ENCODE data around the gene LAMTOR1.

DNA sequence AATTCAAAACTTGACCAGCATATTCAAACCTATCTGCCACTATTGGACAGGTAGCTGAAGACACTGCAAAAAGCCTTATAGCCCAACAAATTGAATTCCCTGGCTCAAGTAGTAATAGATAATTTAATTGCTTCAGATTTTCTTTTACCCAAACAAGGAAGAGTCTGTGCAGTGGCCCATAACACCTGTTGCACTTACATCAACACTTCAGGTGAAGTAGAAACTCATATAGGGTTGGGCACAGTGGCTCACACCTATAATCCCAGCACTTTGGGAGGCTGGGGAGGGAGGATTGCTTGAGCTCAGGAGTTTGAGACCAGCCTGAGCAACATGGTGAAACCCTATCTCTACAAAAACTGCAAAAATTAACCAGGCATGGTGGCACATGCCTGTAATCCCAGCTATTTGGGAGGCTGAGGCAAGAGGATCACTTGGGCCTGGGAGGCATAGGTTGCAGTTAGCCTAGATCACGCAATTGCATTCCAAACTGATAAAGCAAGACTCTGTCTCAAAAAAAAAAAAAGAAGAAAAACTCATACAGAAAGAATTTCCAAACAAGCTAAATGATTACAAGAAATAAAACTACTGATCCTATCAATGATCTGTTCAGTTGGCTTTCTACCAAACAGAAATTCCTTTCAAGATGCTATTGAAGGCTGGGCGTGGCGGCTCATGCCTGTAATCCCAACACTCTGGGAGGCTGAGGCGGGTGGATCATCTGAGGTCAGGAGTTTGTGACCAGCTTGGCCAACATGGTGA, 41.9 kb upstream of the LAMTOR1 start:
- TF ChIP-seq, protein P1, sequence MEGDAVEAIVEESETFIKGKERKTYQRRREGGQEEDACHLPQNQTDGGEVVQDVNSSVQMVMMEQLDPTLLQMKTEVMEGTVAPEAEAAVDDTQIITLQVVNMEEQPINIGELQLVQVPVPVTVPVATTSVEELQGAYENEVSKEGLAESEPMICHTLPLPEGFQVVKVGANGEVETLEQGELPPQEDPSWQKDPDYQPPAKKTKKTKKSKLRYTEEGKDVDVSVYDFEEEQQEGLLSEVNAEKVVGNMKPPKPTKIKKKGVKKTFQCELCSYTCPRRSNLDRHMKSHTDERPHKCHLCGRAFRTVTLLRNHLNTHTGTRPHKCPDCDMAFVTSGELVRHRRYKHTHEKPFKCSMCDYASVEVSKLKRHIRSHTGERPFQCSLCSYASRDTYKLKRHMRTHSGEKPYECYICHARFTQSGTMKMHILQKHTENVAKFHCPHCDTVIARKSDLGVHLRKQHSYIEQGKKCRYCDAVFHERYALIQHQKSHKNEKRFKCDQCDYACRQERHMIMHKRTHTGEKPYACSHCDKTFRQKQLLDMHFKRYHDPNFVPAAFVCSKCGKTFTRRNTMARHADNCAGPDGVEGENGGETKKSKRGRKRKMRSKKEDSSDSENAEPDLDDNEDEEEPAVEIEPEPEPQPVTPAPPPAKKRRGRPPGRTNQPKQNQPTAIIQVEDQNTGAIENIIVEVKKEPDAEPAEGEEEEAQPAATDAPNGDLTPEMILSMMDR (conservative IDR thresholded peaks at IDR 0.05; ENCODE audit: low read depth, low read length): no peak
- TF ChIP-seq EZH2 (IDR thresholded peaks at IDR 0.05; ENCODE audit: low read length, unreplicated experiment) (no peak), EZH2phosphoT487 (IDR thresholded peaks at IDR 0.05; ENCODE audit: borderline replicate concordance, low read length) (no peak)
